GM10266 (cell line): Measurements from ENCODE around the gene PRDM16.

Source experiments
- DNase-seq: peaks from one replicate; pipeline ENCODE4 v3.0.0; 2012; ENCODE audit errors: extremely low spot score
- TF ChIP-seq, protein P1 (sequence below): IDR thresholded peaks from 2 replicates; pipeline ENCODE4 v1.5.1; 2012; ENCODE audit warnings: mild to moderate bottlenecking, low read depth; ENCODE audit not compliant: control insufficient read depth, insufficient read depth; ENCODE audit errors: missing control alignments

Gene PRDM16

DNA sequence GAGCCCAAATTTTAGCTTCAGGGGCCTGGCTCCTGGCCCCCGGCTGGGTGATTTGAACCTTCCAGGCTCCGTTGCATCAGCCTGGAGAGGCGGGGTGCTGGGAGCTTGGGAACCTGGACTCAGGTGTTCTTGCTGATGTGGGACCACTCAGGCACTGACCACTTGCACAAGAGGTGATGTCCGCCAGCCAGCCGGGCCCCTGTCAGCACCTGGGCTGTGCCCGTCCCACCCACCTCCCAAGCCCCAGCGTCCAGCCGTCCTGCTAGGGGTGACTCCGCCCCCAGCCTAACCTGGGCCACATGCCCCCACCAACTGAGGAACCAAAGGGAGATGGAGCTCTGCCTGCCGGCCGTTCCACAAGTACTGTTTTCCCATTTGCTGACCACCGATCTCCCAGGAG is 338.0 kb downstream of the PRDM16 start:
- no peak for DNase-seq
- TF ChIP-seq, protein P1, sequence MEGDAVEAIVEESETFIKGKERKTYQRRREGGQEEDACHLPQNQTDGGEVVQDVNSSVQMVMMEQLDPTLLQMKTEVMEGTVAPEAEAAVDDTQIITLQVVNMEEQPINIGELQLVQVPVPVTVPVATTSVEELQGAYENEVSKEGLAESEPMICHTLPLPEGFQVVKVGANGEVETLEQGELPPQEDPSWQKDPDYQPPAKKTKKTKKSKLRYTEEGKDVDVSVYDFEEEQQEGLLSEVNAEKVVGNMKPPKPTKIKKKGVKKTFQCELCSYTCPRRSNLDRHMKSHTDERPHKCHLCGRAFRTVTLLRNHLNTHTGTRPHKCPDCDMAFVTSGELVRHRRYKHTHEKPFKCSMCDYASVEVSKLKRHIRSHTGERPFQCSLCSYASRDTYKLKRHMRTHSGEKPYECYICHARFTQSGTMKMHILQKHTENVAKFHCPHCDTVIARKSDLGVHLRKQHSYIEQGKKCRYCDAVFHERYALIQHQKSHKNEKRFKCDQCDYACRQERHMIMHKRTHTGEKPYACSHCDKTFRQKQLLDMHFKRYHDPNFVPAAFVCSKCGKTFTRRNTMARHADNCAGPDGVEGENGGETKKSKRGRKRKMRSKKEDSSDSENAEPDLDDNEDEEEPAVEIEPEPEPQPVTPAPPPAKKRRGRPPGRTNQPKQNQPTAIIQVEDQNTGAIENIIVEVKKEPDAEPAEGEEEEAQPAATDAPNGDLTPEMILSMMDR, result no peak

DNA sequence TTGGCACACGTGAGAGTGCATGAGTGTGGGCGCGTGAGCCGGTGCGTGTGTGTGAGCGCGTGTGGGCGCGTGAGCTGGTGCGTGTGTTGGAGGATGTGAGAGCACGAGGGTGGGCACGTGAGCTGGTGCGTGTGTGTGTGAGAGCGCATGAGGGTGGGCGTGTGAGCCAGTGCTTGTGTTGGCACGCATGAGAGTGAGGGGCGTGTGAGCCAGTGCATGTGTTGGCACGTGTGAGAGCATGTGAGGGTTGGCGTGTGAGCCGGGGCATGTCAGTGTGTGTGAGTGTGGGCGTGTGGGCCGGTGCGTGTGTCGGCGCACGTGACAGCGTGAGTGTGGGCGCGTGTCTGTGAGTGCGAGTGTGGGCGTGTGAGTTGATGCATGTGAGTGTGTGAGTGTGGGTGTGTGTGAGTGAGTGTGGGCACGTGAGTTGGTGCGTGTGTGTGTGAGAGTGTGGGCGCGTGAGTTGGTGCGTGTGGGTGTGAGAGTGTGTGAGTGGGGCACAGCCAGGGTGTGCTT is 339.8 kb downstream of the PRDM16 start:
- TF ChIP-seq, protein P1, result no peak
- DNase-seq, result no peak

DNA sequence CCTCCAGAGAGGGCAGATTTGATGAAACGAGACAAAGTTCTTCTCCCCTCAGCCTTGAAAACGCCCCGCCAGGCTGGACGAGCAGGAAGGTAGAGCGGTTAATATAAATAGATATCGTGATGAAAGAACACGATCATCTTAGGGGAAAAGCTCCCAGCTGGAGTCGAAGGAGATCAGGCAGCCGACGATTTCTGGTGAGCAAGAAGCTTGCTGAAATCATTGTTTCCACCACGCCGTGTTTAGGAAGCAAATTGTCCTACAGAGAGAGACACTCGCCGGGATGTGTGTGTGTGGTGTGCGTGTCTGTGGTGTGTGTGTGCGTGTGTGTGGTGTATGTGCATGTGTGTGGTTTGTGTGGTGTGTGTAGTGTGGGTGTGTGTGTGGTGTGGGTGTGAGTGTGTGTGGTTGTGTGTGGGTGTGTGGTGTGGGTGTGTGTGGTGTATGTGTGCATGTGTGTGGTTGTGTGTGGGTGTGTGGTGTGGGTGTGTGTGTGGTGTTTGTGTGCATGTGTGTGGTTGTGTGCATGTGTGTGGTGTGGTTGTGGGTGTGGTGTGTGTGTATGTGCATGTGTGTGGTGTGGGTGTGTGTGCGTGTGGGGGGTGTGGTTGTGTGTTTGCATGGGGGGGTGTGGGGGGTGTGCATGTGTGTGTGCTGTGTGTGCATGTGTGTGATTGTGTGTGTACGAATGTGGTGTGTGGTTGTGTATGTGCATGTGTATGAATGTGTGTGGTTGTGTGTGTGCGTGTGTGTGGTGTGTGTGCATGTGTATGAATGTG is 340.6 kb downstream of the PRDM16 start:
- DNase-seq, result no peak
- TF ChIP-seq, protein P1, result no peak

DNA sequence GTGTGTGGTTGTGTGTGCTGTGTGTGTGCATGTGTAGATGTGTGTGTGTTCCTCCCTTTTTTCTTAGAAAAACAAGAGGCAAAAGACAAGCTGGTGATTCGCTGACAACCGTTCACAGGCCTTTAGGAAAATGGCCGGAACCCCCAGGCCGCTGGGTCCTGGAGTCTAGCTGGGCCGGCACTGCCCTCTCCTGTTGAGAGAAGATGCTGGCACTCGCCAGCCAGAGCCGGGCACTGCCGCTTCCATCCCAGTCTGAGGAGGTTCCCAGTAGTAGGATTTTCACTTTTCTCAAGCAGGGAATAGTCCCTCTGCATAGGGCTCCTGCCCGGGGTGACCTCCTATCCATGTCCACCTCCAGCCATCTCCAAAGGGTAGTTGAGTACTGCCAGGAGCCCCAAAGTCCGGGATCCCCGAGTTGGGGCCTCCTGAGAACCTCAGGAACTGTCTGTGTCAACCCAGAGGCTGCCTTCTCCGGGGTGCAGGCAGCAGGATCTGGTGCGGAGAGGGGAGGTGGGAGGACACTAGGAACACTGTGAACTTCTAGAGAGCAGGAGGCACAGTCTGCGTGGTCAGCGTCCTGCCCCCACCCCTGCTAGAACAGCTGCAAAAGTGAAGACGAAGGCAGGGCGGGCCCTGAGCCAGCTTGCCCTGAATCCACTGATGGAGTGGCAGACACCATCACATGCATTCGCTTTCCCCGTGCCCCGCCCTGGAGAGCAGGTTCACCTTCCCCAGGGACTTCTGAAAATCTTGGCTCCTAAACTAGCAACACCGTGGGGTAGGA is 341.3 kb downstream of the PRDM16 start:
- no peak for DNase-seq
- TF ChIP-seq, protein P1, result no peak

DNA sequence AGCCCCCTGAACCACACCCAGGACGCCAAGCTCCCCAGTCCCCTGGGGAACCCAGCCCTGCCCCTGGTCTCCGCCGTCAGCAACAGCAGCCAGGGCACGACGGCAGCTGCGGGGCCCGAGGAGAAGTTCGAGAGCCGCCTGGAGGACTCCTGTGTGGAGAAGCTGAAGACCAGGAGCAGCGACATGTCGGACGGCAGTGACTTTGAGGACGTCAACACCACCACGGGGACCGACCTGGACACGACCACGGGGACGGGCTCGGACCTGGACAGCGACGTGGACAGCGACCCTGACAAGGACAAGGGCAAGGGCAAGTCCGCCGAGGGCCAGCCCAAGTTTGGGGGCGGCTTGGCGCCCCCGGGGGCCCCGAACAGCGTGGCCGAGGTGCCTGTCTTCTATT is 342.8 kb downstream of the PRDM16 start:
- TF ChIP-seq, protein P1, result no peak
- no peak for DNase-seq

DNA sequence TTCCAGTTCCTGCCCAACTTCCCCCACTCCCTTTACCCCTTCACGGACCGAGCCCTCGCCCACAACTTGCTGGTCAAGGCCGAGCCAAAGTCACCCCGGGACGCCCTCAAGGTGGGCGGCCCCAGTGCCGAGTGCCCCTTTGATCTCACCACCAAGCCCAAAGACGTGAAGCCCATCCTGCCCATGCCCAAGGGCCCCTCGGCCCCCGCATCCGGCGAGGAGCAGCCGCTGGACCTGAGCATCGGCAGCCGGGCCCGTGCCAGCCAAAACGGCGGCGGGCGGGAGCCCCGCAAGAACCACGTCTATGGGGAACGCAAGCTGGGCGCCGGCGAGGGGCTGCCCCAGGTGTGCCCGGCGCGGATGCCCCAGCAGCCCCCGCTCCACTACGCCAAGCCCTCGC is 343.4 kb downstream of the PRDM16 start:
- TF ChIP-seq, protein P1, result no peak
- DNase-seq, result no peak
